ENCODE results near the gene DYNC1LI2. TPM values are rescaled to one million over a fixed set of nuclear protein-coding genes. Genes with fewer than 3 reads are reported as not detected.

Gene DYNC1LI2
- 36.4 to 56.4 TPM (median 52.1 TPM) in 5 replicates for total RNA-seq (2022; extraction: Qiagen RNA extraction; ENCODE audit: low read depth)

DNA sequence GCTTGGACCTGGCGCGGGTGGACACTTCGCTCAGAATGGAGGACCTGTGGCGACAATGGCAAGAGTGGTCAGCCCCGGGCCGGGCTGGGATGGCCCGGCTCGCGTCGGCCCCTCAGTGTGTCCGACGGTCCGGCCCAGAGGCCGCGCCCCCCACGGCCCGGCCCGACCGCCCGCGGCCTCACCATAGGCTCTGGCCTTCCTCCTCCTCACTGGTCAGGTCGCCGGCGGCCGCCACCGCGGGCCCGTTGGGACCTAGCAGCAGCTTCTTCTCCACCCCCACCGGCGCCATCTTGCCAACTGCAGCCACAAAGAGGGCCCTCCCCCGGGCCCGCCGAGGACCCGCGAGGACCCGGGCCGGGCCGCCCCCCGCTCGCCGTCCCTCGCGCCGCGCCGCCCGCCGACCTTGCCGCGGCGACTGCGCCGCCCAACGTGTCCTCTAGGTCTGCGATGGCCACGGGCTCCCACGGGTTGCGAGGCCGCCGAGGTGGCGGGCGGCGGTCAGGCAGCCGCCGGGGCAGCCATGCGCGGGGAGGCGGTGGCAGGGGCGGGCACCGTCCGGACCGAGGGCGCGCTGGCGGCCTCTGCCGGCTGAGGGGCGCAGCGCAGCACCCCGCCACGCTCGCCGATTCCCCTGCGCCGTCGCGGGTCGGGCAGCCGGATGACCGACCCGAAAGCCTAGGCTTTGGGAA, at the start of gene DYNC1LI2:
DYNC1LI2 (minus strand) TSS at position 307 of the 689 bp plus-strand sequence; CDS start at position 289, 18 bp downstream.

DNA sequence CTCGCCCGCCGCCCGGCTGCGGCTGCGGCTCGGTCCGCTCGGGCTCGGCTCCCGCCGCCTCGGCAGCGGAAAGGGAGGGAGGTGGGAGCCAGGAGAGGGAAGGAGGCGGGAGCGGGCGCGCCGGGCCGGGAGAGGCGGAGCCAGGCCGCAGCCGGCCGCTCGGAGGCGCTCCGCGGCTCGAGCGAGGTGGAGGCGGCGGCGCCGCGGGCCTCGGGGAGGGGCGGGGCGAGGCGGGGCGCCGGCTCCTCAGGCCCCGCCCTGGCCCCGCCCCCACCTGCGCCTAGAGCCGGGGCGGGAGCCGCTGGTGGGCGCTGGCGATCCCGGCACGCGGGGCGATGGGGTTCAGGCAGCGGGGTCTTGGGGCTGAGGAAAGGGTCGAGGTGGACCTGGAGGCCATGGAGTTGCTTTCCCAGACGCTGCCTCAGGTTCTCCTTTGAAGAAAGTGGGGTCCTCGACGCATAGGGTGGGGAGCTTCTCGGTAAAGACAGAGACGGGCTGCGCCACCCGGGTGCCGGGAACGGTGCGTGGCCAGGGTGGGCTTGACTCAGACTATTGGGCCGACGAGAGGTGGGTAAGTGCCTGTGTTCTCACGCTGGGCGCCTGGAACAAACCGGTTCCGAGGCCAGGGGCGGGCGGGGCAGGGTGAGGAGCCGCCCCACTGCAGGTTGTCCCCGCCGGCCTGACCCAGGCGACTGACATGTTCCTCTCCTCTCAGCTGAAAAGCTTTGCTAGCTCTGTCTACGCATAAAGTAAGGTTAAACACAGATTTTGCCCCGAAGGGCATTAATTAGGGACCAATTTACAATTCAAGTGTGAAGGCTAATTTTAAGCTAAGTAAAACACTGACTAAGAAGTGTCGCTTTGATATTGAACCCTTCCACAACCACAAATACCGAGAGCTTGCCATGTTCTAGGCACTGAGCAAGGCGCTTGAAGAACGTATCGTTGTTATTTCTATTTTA, 54.5 kb downstream of the DYNC1LI2 start, which contains the start of gene CMTM4:
CMTM4 (minus strand) TSS at position 75 of the 962 bp plus-strand sequence. CDS start 218 bp downstream, outside the sequence.

Other genes starting within 250 kb of the DYNC1LI2 start
- gene TK2, start 201.5 kb downstream of the DYNC1LI2 start, total RNA-seq (2022; extraction: Qiagen RNA extraction; ENCODE audit: low read depth), result 16.6 to 31.9 TPM (median 17.5 TPM) in 5 replicates
- gene CKLF, start 199.0 kb downstream of the DYNC1LI2 start, total RNA-seq (2022; extraction: Qiagen RNA extraction; ENCODE audit: low read depth), result 58.4 to 75.2 TPM (median 67.6 TPM) in 5 replicates
- gene CMTM1, start 185.2 kb downstream of the DYNC1LI2 start, total RNA-seq (2022; extraction: Qiagen RNA extraction; ENCODE audit: low read depth), result 0.50 to 2.4 TPM (median 1.7 TPM) in 5 replicates
- gene CMTM2, start 172.1 kb downstream of the DYNC1LI2 start, total RNA-seq (2022; extraction: Qiagen RNA extraction; ENCODE audit: low read depth), result not detected in 5 replicates
- gene CMTM3, start 146.9 kb downstream of the DYNC1LI2 start, total RNA-seq (2022; extraction: Qiagen RNA extraction; ENCODE audit: low read depth), result 80.4 to 87.8 TPM (median 84.8 TPM) in 5 replicates
- gene CMTM4, start 54.9 kb downstream of the DYNC1LI2 start, total RNA-seq (2022; extraction: Qiagen RNA extraction; ENCODE audit: low read depth), result 18.3 to 39.6 TPM (median 32.5 TPM) in 5 replicates
- gene TERB1, start 50.0 kb upstream of the DYNC1LI2 start, total RNA-seq (2022; extraction: Qiagen RNA extraction; ENCODE audit: low read depth), result not detected in 5 replicates
- 44.4 to 75.3 TPM (median 66.9 TPM) in 5 replicates for gene NAE1, start 79.4 kb upstream of the DYNC1LI2 start, total RNA-seq (2022; extraction: Qiagen RNA extraction; ENCODE audit: low read depth)
- not detected in 5 replicates for gene CA7, start 92.8 kb upstream of the DYNC1LI2 start, total RNA-seq (2022; extraction: Qiagen RNA extraction; ENCODE audit: low read depth)
- 3.9 to 6.6 TPM (median 5.1 TPM) in 5 replicates for gene PDP2, start 128.9 kb upstream of the DYNC1LI2 start, total RNA-seq (2022; extraction: Qiagen RNA extraction; ENCODE audit: low read depth)
- gene CDH16, start 167.3 kb upstream of the DYNC1LI2 start, total RNA-seq (2022; extraction: Qiagen RNA extraction; ENCODE audit: low read depth), result 0.90 to 2.0 TPM (median 1.6 TPM) in 5 replicates
- 12.7 to 26.2 TPM (median 19.9 TPM) in 5 replicates for gene RRAD, start 173.9 kb upstream of the DYNC1LI2 start, total RNA-seq (2022; extraction: Qiagen RNA extraction; ENCODE audit: low read depth)
- 115 to 180 TPM (median 175 TPM) in 5 replicates for gene CIAO2B, start 182.8 kb upstream of the DYNC1LI2 start, total RNA-seq (2022; extraction: Qiagen RNA extraction; ENCODE audit: low read depth)
- 24.3 to 33.5 TPM (median 31.6 TPM) in 5 replicates for gene CES2, start 183.9 kb upstream of the DYNC1LI2 start, total RNA-seq (2022; extraction: Qiagen RNA extraction; ENCODE audit: low read depth)
- 1.7 to 4.1 TPM (median 2.0 TPM) in 5 replicates for gene CES3, start 209.7 kb upstream of the DYNC1LI2 start, total RNA-seq (2022; extraction: Qiagen RNA extraction; ENCODE audit: low read depth)
- 1.4 to 3.0 TPM (median 2.4 TPM) in 5 replicates for gene CES4A, start 237.0 kb upstream of the DYNC1LI2 start, total RNA-seq (2022; extraction: Qiagen RNA extraction; ENCODE audit: low read depth)